ENCODE measurements around the gene LIPF. TPM values are rescaled to one million over a fixed set of nuclear protein-coding genes. Genes with fewer than 3 reads are reported as not detected.
"Not testable (repeated sequence)": the region's sequence is repeated elsewhere in the genome, so short reads cannot be mapped to it uniquely, and the experiment has no call there.

Gene LIPF
- total RNA-seq, 2 experiments from 2014 or later = not detected

DNA sequence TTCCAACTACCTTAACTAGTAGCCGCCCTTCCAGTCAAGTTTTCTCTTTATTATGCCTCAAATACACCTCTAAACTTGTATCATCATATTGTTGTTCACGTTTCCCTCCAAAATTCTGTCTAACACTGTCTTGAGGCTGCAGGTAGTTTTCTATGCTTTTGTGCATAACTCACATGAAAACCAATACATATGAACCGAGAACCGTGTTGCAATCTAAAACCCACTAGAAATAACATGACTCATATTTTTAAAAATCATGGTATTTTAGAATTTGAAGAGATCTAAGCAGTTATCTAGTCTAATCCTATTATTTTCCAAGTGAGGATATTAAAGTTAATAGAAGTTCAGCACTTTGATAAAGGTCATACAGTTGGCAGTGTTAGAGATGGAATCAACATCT lies 18.2 kb downstream of the LIPF start:
- Mint-ChIP-seq H3K9me3 (ENCODE audit: insufficient read depth) (no peaks in the 10 kb centered on the region), H3K27me3 (ENCODE audit: low read depth) (peaks cover 11% of the 10 kb centered on the region), H3K4me3 (no peak overlapping the region), H3K36me3 (ENCODE audit: low read depth) (no peaks in the 10 kb centered on the region), H3K4me1 (ENCODE audit: low read depth) (no peaks in the 10 kb centered on the region), H3K27ac (no peak overlapping the region)
- DNase-seq (no peak), ATAC-seq (no peak)
- ChIA-PET POLR2A (interaction anchor here (0.6 kb wide), 1 partner anchor 17 kb away, joined by 3 read pairs; no protein-coding TSS in a partner anchor), CTCF (interaction anchor here (0.7 kb wide), 1 partner anchor 11 kb away, joined by 3 read pairs; no protein-coding TSS in a partner anchor)

DNA sequence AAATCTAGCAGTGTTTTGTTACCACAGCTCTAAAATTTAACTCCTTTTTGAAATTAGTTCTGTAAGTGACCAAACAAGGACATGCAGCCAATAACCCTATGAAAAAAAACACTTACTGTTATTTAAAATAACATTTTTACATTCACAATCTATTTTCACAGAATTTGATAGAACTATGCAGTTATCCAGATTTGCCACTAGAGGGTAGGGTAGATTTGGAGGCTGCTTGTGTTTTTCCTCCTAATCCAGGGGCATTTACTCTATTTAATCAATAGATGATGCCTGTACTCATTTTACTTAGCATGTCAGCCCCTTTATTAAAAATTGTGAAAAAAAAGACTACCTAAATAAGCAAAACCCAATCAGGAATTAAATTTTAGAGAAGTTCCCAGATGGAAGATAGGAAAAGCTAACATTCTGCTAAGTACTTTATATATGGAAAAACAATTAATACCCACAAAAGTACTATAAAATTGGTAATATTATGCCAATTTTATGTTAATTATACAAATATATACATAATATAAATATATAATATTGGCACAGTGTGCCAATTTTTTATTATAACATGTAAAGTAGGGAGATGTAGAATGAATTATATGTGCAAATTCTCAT lies 23.7 kb downstream of the LIPF start:
- Mint-ChIP-seq H3K27me3 (ENCODE audit: low read depth) (peaks cover 9% of the 10 kb centered on the region), H3K4me1 (ENCODE audit: low read depth) (no peaks in the 10 kb centered on the region), H3K9me3 (ENCODE audit: insufficient read depth) (no peaks in the 10 kb centered on the region), H3K36me3 (ENCODE audit: low read depth) (no peaks in the 10 kb centered on the region), H3K27ac (no peak overlapping the region), H3K4me3 (no peak overlapping the region)
- ChIA-PET CTCF (interaction anchor here (0.7 to 4.5 kb wide), 16 partner anchors 9 to 396 kb away, joined by 3 to 28 read pairs (median 3); no protein-coding TSS in a partner anchor), POLR2A (no interaction called here)
- no peak for DNase-seq
- no peak for ATAC-seq

DNA sequence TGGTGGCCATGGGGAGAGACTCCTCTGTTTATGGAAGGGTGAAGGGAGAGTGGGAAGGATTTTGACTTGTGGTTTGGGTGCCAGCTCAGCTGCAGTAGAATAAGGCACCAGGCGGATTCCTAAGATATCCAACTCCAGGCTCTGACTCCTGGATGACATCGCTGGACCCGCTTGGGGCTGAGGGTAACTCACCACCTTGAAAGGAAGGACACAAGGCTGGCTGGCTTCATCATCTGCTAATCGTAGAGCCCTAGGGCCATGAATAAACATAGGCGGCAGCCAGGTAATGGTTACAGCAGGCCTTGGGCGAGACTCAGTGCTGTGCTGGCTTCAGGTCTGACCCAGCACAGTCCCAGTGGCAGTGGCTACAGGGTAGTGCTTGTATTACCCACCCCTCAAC lies 25.1 kb downstream of the LIPF start:
- H3K4me3 Mint-ChIP-seq = no peak overlapping the region
- no peaks in the 10 kb centered on the region for H3K4me1 Mint-ChIP-seq (ENCODE audit: low read depth)
- ATAC-seq (no peak), DNase-seq (no peak)
- peaks cover 8% of the 10 kb centered on the region for H3K27me3 Mint-ChIP-seq (ENCODE audit: low read depth)
- ChIA-PET POLR2A (no interaction called here), CTCF (interaction anchor here (1.2 to 4.5 kb wide), 4 partner anchors 120 to 244 kb away, joined by 4 to 28 read pairs (median 14); no protein-coding TSS in a partner anchor)
- H3K36me3 Mint-ChIP-seq (ENCODE audit: low read depth) = no peaks in the 10 kb centered on the region
- H3K9me3 Mint-ChIP-seq (ENCODE audit: insufficient read depth) = no peaks in the 10 kb centered on the region
- H3K27ac Mint-ChIP-seq = no peak overlapping the region

DNA sequence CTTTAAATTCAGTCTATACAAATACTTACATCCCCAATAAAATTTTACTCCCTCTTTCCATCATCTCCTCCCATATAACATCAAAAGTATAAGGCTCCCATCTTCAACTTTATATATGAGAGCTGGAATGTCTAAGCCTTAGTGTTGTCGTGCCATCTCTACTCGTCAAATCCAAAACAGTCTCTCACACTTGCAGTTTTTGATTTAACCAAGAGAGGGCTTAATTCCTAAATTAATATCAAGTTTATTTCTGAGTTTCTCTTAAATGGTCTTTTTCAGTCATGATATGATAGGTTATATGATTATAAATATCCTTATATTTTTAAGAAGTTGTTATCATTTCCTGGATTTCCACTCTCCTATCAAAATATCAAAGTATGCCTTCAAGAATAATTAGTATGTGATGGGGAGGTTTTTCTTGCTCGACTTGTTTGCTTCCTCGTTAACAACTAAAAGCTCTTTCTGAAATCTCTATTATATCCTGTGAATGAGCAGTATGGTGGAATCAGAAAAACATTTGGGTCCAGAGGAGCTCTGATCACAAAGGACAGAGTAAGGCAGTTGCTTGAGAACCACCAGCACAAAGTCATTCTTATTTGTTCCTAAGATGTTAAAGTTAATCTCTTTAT lies 29.3 kb downstream of the LIPF start:
- Mint-ChIP-seq H3K27ac (no peak overlapping the region), H3K4me1 (ENCODE audit: low read depth) (no peaks in the 10 kb centered on the region), H3K4me3 (no peak overlapping the region), H3K9me3 (ENCODE audit: insufficient read depth) (no peaks in the 10 kb centered on the region), H3K36me3 (ENCODE audit: low read depth) (no peaks in the 10 kb centered on the region), H3K27me3 (ENCODE audit: low read depth) (peaks cover 13% of the 10 kb centered on the region)
- CTCF ChIA-PET = interaction anchor here (0.7 to 2.0 kb wide), 7 partner anchors 11 to 142 kb away, joined by 3 to 7 read pairs (median 3); no protein-coding TSS in a partner anchor
- POLR2A ChIA-PET = no interaction called here
- ATAC-seq (no peak), DNase-seq (no peak)

DNA sequence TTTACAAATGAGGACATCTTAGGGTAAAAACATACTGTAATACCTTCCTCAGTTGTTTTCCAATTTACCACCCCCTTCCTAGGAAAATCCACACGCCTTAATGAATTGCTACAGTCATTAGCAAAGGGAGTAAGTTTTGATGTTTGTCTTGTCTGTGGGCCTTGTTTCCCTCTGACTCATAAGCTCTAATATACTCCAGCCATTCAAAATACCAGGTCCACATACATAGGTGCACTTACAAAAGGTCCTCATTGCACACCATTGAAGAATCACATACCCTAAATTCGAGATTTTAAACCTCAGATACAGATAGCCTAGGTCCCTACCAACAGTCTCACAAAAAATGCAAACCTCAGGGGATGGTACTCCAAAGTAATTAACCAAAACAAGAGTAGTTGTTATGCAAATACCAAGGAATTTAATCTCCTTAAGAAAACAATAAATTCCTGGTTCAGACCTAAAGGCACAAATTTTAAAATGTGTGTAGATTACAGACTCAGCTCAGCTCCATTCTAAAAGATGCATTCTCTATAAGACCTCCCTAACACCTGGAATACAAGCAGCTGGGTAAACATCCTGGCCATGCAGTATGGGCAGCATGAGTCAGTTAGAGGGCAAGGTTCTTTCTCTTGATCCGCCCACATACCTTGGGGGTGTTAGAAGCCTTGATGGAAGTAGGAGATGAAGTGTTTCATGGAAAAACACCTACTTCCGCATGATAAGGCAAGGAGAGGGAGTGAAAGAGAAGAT lies 38.8 kb downstream of the LIPF start:
- Mint-ChIP-seq H3K27me3 (ENCODE audit: low read depth) (peaks cover 4% of the 10 kb centered on the region), H3K27ac (no peak overlapping the region), H3K9me3 (ENCODE audit: insufficient read depth) (no peaks in the 10 kb centered on the region), H3K4me1 (ENCODE audit: low read depth) (no peaks in the 10 kb centered on the region), H3K4me3 (no peak overlapping the region), H3K36me3 (ENCODE audit: low read depth) (no peaks in the 10 kb centered on the region)
- ChIA-PET POLR2A (no interaction called here), CTCF (no interaction called here)
- DNase-seq (no peak), ATAC-seq (no peak)

DNA sequence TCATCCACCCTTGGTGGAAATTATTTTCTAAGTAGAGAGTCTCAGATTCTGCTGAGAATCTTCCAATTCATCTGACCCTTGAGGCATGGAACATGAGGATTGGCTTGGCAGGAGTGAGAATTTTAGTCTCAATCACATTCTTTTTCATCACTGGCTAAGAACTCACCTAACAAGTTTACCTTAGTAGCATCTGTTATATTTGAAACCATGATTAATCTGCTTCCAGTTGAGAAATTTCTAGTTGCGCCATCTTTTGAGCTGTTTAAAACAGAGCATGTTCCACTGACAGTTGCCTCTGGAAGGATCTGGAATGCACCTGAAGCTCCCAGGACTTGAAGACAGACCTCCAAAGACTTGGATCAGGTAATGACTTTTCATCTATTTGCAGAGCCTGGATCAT lies 41.7 kb downstream of the LIPF start, which contains the start of gene LIPK:
Gene LIPK (plus strand): TSS at position 292 of the 400 bp plus-strand sequence. CDS start 18,295 bp downstream, outside the sequence.
- no peak within 1 kb of the TSS for H3K4me3 Mint-ChIP-seq
- CTCF ChIA-PET = interaction anchor here (0.9 kb wide), 2 partner anchors 12 to 227 kb away, joined by 3 read pairs; no protein-coding TSS in a partner anchor
- no peaks in the 10 kb centered on the region for H3K36me3 Mint-ChIP-seq (ENCODE audit: low read depth)
- H3K27ac Mint-ChIP-seq = no peak within 1 kb of the TSS
- no peak for ATAC-seq
- no peak for DNase-seq
- no peaks in the 10 kb centered on the region for H3K9me3 Mint-ChIP-seq (ENCODE audit: insufficient read depth)
- peaks cover 6% of the 10 kb centered on the region for H3K27me3 Mint-ChIP-seq (ENCODE audit: low read depth)
- no peaks in the 10 kb centered on the region for H3K4me1 Mint-ChIP-seq (ENCODE audit: low read depth)
- POLR2A ChIA-PET = no interaction called here

DNA sequence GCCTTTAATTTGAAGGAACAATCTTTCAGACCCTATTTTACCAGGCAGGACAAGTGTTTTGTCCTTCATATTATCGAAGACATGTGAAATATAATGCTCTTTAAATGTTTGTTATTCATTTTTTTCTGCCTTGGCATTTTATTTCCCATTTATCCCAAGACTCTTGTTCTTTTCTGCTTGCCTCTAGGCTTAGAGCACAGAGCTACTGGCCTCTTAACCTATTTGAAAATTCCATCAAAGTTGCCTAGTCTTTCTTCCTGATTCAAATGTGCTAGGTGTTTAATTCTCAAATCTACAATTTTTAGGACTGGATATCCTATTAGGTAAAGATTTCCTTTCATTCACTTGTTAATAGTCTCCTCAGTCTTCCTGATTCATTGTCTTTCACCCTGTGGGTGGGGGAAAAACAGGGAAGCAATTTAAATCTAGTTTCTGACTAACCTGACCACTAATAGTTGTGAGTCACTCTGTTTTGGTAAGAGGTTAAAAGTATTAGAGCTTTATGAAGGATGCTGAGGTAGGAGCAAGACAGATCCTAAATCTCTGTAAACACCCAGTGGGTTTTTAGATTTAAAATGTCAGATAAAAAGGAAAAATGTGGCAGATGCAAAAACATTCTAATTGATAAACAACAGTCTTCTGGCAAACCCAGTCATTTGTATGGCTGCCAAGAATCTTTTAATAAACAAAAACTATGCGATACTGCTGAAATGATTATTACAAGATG lies 43.4 kb downstream of the LIPF start:
- POLR2A ChIA-PET = no interaction called here
- H3K9me3 Mint-ChIP-seq (ENCODE audit: insufficient read depth) = no peaks in the 10 kb centered on the region
- no peak overlapping the region for H3K27ac Mint-ChIP-seq
- H3K36me3 Mint-ChIP-seq (ENCODE audit: low read depth) = no peaks in the 10 kb centered on the region
- H3K4me3 Mint-ChIP-seq = no peak overlapping the region
- H3K4me1 Mint-ChIP-seq (ENCODE audit: low read depth) = no peaks in the 10 kb centered on the region
- CTCF ChIA-PET = no interaction called here
- peaks cover 6% of the 10 kb centered on the region for H3K27me3 Mint-ChIP-seq (ENCODE audit: low read depth)
- no peak for DNase-seq
- no peak for ATAC-seq

DNA sequence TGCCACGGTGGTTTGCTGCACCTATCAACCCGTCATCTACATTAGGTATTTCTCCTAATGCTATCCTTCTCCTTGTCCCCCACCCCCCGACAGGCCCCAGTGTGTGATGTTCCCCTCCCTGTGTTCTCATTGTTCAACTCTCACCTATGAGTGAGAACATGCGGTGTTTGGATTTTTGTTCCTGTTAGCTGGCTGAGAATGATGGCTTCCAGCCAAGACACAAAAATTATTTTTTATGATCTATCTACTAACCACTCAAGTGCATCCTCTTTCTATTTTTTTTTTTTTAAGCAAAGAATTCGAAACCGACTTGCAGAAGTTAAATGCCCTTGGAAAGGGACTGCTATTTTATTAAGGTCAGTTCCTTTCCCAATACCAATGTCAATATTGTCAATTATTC lies 45.1 kb downstream of the LIPF start:
- DNase-seq; H3K27me3 Mint-ChIP-seq (ENCODE audit: low read depth); H3K4me3 Mint-ChIP-seq; CTCF ChIA-PET; ATAC-seq; H3K4me1 Mint-ChIP-seq (ENCODE audit: low read depth); H3K27ac Mint-ChIP-seq; H3K9me3 Mint-ChIP-seq (ENCODE audit: insufficient read depth); POLR2A ChIA-PET; H3K36me3 Mint-ChIP-seq (ENCODE audit: low read depth): not testable (repeated sequence)

DNA sequence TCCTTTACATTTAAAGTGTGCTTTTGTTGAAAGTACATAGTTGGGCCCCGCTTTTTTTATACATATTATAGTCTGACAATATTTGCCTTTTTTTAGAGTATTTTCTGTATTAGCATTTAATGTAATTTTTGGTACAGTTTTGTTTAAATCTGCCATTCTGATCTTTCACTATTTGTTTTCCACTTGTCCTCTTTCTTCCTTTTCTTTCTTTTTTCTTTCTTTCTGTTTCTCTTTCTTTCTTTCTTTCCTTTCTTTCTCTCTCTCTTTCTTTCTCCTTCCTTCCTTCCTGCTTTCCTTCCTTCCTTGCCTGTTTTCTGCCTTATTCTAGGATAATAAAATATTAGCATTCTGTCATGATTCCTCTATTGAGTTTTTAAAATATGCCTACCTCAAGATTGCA lies 51.3 kb downstream of the LIPF start:
- peaks cover 10% of the 10 kb centered on the region for H3K27me3 Mint-ChIP-seq (ENCODE audit: low read depth)
- no peak for DNase-seq
- H3K4me1 Mint-ChIP-seq (ENCODE audit: low read depth) = no peaks in the 10 kb centered on the region
- H3K9me3 Mint-ChIP-seq (ENCODE audit: insufficient read depth) = no peaks in the 10 kb centered on the region
- no peak for ATAC-seq
- no peak overlapping the region for H3K4me3 Mint-ChIP-seq
- no peak overlapping the region for H3K27ac Mint-ChIP-seq
- CTCF ChIA-PET = no interaction called here
- H3K36me3 Mint-ChIP-seq (ENCODE audit: low read depth) = no peaks in the 10 kb centered on the region
- POLR2A ChIA-PET = no interaction called here

DNA sequence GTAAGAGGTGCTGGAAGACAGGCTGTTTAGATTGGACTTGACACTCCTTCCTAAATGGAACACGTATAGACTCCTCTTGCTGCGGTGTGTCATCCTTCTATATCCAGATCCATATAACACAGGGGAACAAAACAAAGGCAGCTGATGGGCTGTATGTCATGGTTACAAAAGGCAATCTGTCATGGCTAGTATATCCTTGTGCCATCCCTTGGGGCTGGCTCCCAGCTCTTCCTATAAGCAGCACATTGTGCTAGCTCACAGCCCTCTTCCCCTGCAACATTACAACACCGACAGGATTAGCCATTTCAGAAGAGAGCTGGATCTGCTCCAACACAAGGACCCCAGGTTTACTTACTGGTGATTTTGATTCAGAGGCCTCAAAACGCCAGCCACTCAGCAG lies 57.1 kb downstream of the LIPF start:
- H3K4me1 Mint-ChIP-seq (ENCODE audit: low read depth) = peaks cover 5% of the 10 kb centered on the region
- ATAC-seq (no peak), DNase-seq (no peak)
- H3K27ac Mint-ChIP-seq = no peak overlapping the region
- ChIA-PET CTCF (interaction anchor here (1.2 kb wide), 1 partner anchor 8 kb away, joined by 3 read pairs; no protein-coding TSS in a partner anchor), POLR2A (no interaction called here)
- H3K9me3 Mint-ChIP-seq (ENCODE audit: insufficient read depth) = no peaks in the 10 kb centered on the region
- H3K27me3 Mint-ChIP-seq (ENCODE audit: low read depth) = peaks cover 12% of the 10 kb centered on the region
- H3K4me3 Mint-ChIP-seq = no peak overlapping the region
- H3K36me3 Mint-ChIP-seq (ENCODE audit: low read depth) = no peaks in the 10 kb centered on the region

DNA sequence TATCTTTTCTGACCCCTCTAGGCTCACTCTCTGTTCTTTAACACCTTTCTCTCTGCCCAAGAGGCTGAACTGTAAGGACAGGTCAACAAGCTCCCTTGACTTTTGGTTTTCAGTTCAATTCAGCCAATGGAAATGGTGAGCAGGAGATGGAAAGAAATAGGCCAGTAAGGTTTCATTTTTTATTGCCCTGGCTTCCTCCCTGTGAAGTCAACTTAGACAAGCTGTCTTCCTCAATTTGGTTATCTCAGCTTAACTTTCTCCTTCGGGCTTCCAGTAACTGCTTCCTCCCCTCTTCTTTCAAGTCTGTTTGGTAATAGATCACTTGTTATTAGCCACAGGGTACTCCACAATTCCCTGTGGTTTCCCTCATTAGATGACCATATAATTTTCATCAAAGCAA lies 61.6 kb downstream of the LIPF start:
- no peak overlapping the region for H3K4me3 Mint-ChIP-seq
- no peak overlapping the region for H3K27ac Mint-ChIP-seq
- H3K9me3 Mint-ChIP-seq (ENCODE audit: insufficient read depth) = no peaks in the 10 kb centered on the region
- H3K36me3 Mint-ChIP-seq (ENCODE audit: low read depth) = no peaks in the 10 kb centered on the region
- ChIA-PET POLR2A (no interaction called here), CTCF (interaction anchor here (0.9 to 2.2 kb wide), 2 partner anchors 13 to 110 kb away, joined by 3 to 7 read pairs; no protein-coding TSS in a partner anchor)
- peaks cover 7% of the 10 kb centered on the region for H3K27me3 Mint-ChIP-seq (ENCODE audit: low read depth)
- H3K4me1 Mint-ChIP-seq (ENCODE audit: low read depth) = peaks cover 5% of the 10 kb centered on the region
- ATAC-seq (no peak), DNase-seq (no peak)

Measured in activated CD8-positive, alpha-beta T cell treated with anti-CD3 and anti-CD28 coated beads, Interleukin-2, amount 10 ng/mL, durations not matched to agents 7 days and 5 days (primary cell).